Psoas muscle (tissue), 8 donors: ENCODE data around the gene ABCF2. TPM values are rescaled to one million over a fixed set of nuclear protein-coding genes. Genes with fewer than 3 reads are reported as not detected.

ENCODE experiments used
- ATAC-seq, 4 donors: fragments of 200-7000 bp; cut with Tn5 transposase; one replicate each; pipeline ENCODE4 v1.9.1; 2020; ENCODE audit warnings: moderate library complexity in 3 of 4, mild to moderate bottlenecking in 2 of 4
- DNase-seq, 2 donors: peaks; one replicate each; pipeline ENCODE4 v3.0.0-alpha.2; 2020
- H3K27ac ChIP-seq: fragments of 200-600 bp; one replicate; pipeline ENCODE4 v1.8.0; 2022
- H3K27me3 ChIP-seq, 3 donors: fragments of 200-600 bp in 1 of 3; one replicate each; pipeline versions ENCODE4 v1.6.1 to v1.8.0; 2013 to 2022; ENCODE audit warnings: low read length in 2 of 3, mild to moderate bottlenecking in 2 of 3, moderate library complexity in 1 of 3; ENCODE audit not compliant: insufficient read depth in 3 of 3
- H3K36me3 ChIP-seq, 2 donors: fragments of 200-600 bp in 1 of 2; one replicate each; pipeline versions ENCODE4 v1.6.1 to v1.8.0; 2013 to 2022; ENCODE audit warnings: low read depth in 1 of 2, mild to moderate bottlenecking in 1 of 2, moderate library complexity in 1 of 2; ENCODE audit not compliant: insufficient read depth in 1 of 2
- H3K4me1 ChIP-seq: fragments of 200-600 bp; one replicate; pipeline ENCODE4 v1.8.0; 2022
- H3K4me3 ChIP-seq: fragments of 200-600 bp; one replicate; pipeline ENCODE4 v1.8.0; 2022; ENCODE audit warnings: mild to moderate bottlenecking
- H3K9me3 ChIP-seq: fragments of 200-600 bp; one replicate; pipeline ENCODE4 v1.8.0; 2022
- CTCF ChIP-seq: fragments of 200-600 bp; IDR thresholded peaks from one replicate; pipeline ENCODE4 v1.8.0; 2022; ENCODE audit warnings: antibody characterized with exemption
- WGBS, 3 donors: extraction: QIAGEN DNeasy Blood & Tissue Kit; methylation state at CpG; one replicate each; pipeline versions ENCODE4 v1.1.6 to v1.1.7; 2013; 5-methylcytosine and 5-hydroxymethylcytosine counted together
- intact Hi-C, 2 donors: fragments of 100-400 bp; cut with DNase I; formaldehyde crosslinking; loops; one replicate each; pipeline versions ENCODE4 v1.11.0 to v1.14.2; 2022
- polyA plus RNA-seq, 3 donors: library from polyadenylated mRNA; stranded (reverse); fragments of 200-250 nt; gene quantifications; one replicate each; pipeline ENCODE4 v1.2.3, GENCODE V29; 2013
- total RNA-seq, 4 donors: library from RNA; stranded (reverse); fragmentation: NEBNext Ultra II Directional in 2 of 4; extraction: Animal tissue kit (Norgen Biotek cat#: 25700) in 2 of 4; gene quantifications; one replicate each; pipeline versions ENCODE4 v1.2.1 to v1.2.4, GENCODE V29; 2021 to 2023
- donor health status: healthy with polysubstance abuse.
- donor health status: DM: no; HTN: no; CAD: no; lungs with moderate emphysema.
- donor health status: Bipolar disorder and iron deficiency.
- donor health status: healthy.
- donor health status: DM: yes; HTN: yes; CAD: no.
- donor health status: DM: no; HTN: no; CAD: no.
- donor health status: DM: no; HTN: no; CAD: no.
- donor health status: DM: yes; HTN: yes; CAD: no.

Gene ABCF2
- total and polyA plus RNA-seq, 7 donors = 35.7 to 94.0 (median 66.0) TPM

DNA sequence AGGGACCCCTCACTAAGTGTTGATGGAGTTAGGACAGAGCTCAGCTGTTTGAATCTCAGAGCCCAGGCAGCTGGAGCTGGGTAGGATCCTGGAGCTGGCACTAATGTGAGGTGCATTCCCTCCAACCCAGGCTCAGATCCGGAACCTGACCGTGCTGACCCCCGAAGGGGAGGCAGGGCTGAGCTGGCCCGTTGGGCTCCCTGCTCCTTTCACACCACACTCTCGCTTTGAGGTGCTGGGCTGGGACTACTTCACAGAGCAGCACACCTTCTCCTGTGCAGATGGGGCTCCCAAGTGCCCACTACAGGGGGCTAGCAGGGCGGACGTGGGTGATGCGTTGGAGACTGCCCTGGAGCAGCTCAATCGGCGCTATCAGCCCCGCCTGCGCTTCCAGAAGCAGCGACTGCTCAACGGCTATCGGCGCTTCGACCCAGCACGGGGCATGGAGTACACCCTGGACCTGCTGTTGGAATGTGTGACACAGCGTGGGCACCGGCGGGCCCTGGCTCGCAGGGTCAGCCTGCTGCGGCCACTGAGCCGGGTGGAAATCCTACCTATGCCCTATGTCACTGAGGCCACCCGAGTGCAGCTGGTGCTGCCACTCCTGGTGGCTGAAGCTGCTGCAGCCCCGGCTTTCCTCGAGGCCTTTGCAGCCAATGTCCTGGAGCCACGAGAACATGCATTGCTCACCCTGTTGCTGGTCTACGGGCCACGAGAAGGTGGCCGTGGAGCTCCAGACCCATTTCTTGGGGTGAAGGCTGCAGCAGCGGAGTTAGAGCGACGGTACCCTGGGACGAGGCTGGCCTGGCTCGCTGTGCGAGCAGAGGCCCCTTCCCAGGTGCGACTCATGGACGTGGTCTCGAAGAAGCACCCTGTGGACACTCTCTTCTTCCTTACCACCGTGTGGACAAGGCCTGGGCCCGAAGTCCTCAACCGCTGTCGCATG lies 10.5 kb upstream of the ABCF2 start:
- WGBS, 3 donors = 49 to 64% (median 50%) methylated on average over 44 of the region's 44 CpGs
- TF ChIP-seq CTCF = no peak
- Histone ChIP-seq H3K4me1 (peaks cover 30% of the 10 kb centered on the region), H3K9me3 (no peaks in the 10 kb centered on the region), H3K36me3 (peaks cover 7 to 79% of the 10 kb centered on the region in 2 donors), H3K4me3 (no peak overlapping the region), H3K27me3 (no peaks in the 10 kb centered on the region), H3K27ac (peak overlapping the region; percentile 78)
- DNase-seq = peak in 1 of 2 donors; percentile 85
- intact Hi-C loops = no loop called here
- peak; percentile 55 to 83 (median 80) for ATAC-seq

DNA sequence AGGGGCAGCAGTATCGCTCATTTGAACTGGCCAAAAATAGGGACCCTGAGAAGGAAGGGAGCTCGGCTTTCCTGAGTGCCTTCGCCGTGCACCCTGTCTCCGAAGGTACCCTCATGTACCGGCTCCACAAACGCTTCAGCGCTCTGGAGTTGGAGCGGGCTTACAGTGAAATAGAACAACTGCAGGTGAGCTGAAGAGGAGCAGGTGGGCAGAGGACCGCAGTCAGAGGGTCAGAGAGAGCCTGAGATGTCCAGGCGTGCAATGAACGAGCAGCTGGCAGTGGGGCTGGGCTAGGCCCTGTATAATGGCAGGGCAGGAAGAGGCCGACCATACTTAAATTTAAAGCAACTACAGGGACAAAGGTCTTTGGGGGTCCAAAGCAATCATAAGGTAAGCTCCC lies 9.4 kb upstream of the ABCF2 start:
- DNase-seq (no peak), ATAC-seq (no peak)
- Histone ChIP-seq H3K4me3 (no peak overlapping the region), H3K27ac (peak overlapping the region; percentile 78), H3K27me3 (no peaks in the 10 kb centered on the region), H3K9me3 (no peaks in the 10 kb centered on the region), H3K4me1 (peaks cover 37% of the 10 kb centered on the region), H3K36me3 (peaks cover 7 to 68% of the 10 kb centered on the region in 2 donors)
- WGBS, 3 donors = 79 to 84% (median 82%) methylated on average over 13 of the region's 13 CpGs
- intact Hi-C loops = no loop called here
- TF ChIP-seq CTCF = no peak

DNA sequence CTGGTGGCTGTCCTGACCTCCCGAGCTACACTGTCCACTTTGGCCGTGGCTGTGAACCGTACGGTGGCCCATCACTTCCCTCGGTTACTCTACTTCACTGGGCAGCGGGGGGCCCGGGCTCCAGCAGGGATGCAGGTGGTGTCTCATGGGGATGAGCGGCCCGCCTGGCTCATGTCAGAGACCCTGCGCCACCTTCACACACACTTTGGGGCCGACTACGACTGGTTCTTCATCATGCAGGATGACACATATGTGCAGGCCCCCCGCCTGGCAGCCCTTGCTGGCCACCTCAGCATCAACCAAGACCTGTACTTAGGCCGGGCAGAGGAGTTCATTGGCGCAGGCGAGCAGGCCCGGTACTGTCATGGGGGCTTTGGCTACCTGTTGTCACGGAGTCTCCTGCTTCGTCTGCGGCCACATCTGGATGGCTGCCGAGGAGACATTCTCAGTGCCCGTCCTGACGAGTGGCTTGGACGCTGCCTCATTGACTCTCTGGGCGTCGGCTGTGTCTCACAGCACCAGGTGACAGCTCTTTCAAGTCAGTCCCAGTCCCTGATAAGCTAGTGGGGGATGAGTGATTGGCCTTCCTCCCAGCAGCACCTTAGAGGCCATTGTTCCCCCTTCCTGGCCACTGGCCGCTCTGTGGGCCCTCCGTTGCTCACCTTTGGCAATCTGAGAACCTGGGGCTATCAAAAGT lies 8.2 kb upstream of the ABCF2 start:
- TF ChIP-seq CTCF = no peak
- ATAC-seq = no peak
- Histone ChIP-seq H3K4me3 (no peak overlapping the region), H3K36me3 (peaks cover 7 to 57% of the 10 kb centered on the region in 2 donors), H3K4me1 (peaks cover 33% of the 10 kb centered on the region), H3K27me3 (no peaks in the 10 kb centered on the region), H3K27ac (no peak overlapping the region), H3K9me3 (no peaks in the 10 kb centered on the region)
- no peak for DNase-seq
- intact Hi-C loops = no loop called here
- WGBS, 3 donors = 80 to 91% (median 87%) methylated on average over 28 of the region's 28 CpGs

DNA sequence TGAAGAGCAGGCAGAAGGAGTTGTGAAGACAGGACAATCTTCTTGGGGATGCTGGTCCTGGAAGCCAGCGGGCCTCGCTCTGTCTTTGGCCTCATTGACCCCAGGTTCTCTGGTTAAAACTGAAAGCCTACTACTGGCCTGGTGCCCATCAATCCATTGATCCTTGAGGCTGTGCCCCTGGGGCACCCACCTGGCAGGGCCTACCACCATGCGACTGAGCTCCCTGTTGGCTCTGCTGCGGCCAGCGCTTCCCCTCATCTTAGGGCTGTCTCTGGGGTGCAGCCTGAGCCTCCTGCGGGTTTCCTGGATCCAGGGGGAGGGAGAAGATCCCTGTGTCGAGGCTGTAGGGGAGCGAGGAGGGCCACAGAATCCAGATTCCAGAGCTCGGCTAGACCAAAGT lies 6.8 kb upstream of the ABCF2 start:
- H3K27me3 ChIP-seq = no peaks in the 10 kb centered on the region
- peak overlapping the region; percentile 92 for H3K4me3 ChIP-seq
- peak overlapping the region; percentile 88 for H3K27ac ChIP-seq
- H3K9me3 ChIP-seq = no peaks in the 10 kb centered on the region
- peaks cover 33% of the 10 kb centered on the region for H3K4me1 ChIP-seq
- H3K36me3 ChIP-seq = peaks cover 7 to 42% of the 10 kb centered on the region in 2 donors
- WGBS, 3 donors = 69 to 80% (median 80%) methylated on average over 9 of the region's 9 CpGs
- intact Hi-C loops = no loop called here
- no peak for TF ChIP-seq CTCF
- no peak for ATAC-seq
- no peak for DNase-seq
